GM12891 (cell line): ENCODE measurements around the gene MYH14.

Experiments used
- DNase-seq: peaks from one replicate; pipeline ENCODE4 v3.0.0; 2011; ENCODE audit warnings: low spot score; ENCODE audit not compliant: insufficient read length
- FAIRE-seq: peaks from 2 replicates; lab custom pipeline; 2011; peaks lifted over from hg19 to GRCh38; lab: Jason Lieb, UNC
- PAX5 ChIP-seq: IDR thresholded peaks from 2 replicates; pipeline ENCODE4 v1.6.1; 2011; ENCODE audit warnings: low read length, moderate library complexity, mild to moderate bottlenecking; ENCODE audit not compliant: insufficient read depth, severe bottlenecking
- POLR2A ChIP-seq: IDR thresholded peaks from 2 replicates; pipeline ENCODE4 v1.6.1; 2011; ENCODE audit warnings: low read depth, low read length, control low read depth
- POLR2AphosphoS5 ChIP-seq: IDR thresholded peaks from 2 replicates; pipeline ENCODE4 v1.6.1; 2011; ENCODE audit warnings: low read depth, low read length, control low read depth
- POU2F2 ChIP-seq: IDR thresholded peaks from 2 replicates; pipeline ENCODE4 v1.6.1; 2011; ENCODE audit warnings: low read depth, mild to moderate bottlenecking, control low read depth, low read length, moderate library complexity
- SPI1 ChIP-seq: IDR thresholded peaks from 2 replicates; pipeline ENCODE4 v1.6.1; 2011; ENCODE audit warnings: low read depth, low read length, control low read depth
- TAF1 ChIP-seq: IDR thresholded peaks from 2 replicates; pipeline ENCODE4 v1.6.1; 2011; ENCODE audit warnings: low read depth, low read length, control low read depth

Gene MYH14

DNA sequence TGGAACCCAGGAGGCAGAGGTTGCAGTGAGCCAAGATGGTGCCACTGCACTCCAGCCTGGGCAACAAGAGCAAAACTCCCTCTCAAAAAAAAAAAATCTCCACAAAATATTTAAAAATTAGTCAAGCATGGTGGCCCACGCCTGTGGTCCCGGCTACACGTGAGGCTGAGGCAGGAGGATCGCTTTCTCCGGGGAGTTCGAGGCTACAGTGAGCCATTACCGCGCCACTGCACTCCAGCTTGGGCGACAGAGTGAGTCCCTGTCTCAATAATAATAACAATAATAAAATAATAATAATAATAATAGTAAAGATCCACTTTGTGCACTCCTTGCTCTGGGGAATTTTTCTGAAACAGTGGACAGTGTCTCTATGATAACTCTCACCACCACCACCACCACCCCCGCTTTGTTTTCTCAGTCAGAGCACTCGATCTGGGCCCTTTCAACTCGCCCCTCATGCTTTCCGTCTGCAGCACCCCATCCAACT lies 153.3 kb downstream of the MYH14 start:
- no peak for FAIRE-seq
- no peak for TF ChIP-seq POLR2A
- no peak for TF ChIP-seq PAX5
- no peak for TF ChIP-seq TAF1
- no peak for TF ChIP-seq POLR2AphosphoS5
- TF ChIP-seq POU2F2: no peak
- no peak for DNase-seq

DNA sequence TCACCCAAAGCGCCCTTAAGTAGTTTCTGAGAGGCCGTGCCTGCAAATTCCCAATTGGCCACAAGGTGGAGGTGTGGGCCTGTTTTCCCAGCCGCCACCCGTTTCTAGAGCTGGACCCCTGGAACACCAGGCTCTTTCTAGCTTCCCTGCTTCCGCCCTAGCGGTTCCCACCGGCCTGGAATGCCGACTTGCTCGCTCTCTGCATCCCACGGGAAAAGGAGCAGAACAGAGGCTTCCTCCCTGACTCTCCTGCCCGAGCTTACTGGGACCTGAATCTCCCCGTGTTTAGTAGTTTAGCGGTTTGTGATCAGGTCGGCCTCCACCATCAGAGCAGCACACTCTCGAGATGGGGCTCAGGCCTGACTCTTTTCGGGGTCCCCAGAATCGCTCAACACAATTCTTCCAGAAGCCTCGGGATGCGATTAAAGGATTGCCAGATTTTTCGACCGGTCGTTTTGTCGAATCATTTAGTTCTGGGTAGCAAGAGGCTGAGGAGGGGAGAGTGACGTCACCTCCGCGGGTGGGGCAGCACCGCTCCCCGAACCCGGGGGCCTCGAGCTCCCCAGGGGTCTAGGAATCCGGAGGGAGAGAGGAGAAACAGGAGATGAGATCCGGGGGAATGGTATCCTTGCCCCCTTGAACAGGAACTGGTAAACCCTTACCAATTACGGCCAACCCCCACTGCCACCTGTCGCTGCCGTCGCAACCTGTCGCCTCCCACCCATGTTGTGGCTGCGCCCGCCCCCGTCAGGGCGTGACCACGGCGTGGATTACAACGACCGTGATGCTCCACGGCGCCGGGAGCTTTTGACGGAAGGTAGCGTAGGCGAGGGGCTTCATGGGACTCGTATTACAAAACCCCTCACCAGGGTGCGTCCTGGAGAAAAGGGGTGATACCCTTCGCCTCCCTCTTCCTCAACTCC lies 154.0 kb downstream of the MYH14 start:
- peak; percentile 48; the same call in 1 of the 2 replicates for TF ChIP-seq POU2F2
- peak; percentile 57 for TF ChIP-seq TAF1
- TF ChIP-seq POLR2AphosphoS5: peak; percentile 36; the same call in 1 of the 2 replicates
- peak; percentile 37; the same call in 1 of the 2 replicates for TF ChIP-seq POLR2A
- TF ChIP-seq PAX5: no peak
- TF ChIP-seq SPI1: no peak
- peak; percentile 44 for DNase-seq
- peak; percentile 99 for FAIRE-seq

GRCh38 chr19:50358483-50359327 lies 155.3 kb downstream of the MYH14 start:
- DNase-seq (peak; percentile 73), FAIRE-seq (peak; percentile 77)
- TF ChIP-seq POLR2A: peak; percentile 69; the same call in 1 of the 2 replicates
- TF ChIP-seq SPI1: no peak
- TF ChIP-seq TAF1: 0 out of 2 replicates have a peak, but pooled peaks have one; percentile 37
- peak; percentile 36; the same call in 1 of the 2 replicates for TF ChIP-seq POU2F2
- no peak for TF ChIP-seq PAX5
- peak; percentile 76 for TF ChIP-seq POLR2AphosphoS5

- FAIRE-seq: no peak
- DNase-seq: no peak
- TF ChIP-seq POLR2A (no peak), TAF1 (no peak), POU2F2 (no peak), SPI1 (no peak), PAX5 (no peak), POLR2AphosphoS5 (no peak)
Observed at GRCh38 chr19:50359328-50359818, 156.0 kb downstream of the MYH14 start.
